ENCODE measurements around the gene WDFY4. TPM values are rescaled to one million over a fixed set of nuclear protein-coding genes. Genes with fewer than 3 reads are reported as not detected.

The WDFY4 gene
- total RNA-seq, 1 experiment from 2014 or later = not detected

DNA sequence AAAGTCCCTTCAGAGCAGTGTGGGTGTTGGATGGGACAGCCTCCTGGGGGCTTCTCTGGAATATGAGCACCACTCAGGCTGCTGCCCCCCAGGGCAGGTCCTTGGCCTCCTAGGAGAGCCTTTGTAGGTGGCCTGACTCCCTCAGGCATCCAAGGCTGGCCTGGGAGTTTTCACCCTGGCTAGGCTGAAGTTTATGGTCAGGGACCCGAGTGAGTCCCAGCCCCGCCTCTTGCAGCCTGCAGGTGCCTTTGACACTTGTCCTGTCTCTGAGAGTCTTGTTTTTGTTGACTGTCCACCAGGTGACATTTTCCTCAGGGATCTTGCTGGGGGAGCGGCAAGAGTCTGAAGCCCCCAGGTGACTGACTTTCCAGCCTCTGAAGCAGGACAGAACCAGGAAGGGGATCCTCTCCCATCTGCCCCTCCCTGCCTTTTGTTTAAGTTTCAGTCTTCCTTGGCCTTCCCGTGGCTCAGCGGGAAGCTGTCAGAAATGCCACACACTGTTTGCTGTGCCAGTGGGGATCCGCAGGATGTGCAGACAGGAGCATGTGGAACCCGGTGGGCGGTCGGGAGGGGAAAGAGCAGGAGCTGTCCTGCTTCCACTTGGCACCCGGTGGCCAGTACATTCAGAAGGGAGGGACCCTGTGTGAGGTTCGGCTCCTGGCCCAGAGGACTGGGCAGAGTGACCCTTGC is 195.5 kb downstream of the WDFY4 start:
- DNase-seq = no peak
- Histone ChIP-seq H3K23me2 (ENCODE audit: insufficient read length, low read depth, low read length, poor library complexity, severe bottlenecking) (no peaks in the 10 kb centered on the region), H4K91ac (ENCODE audit: insufficient read length, low read depth, low read length) (no peak overlapping the region), H3K56ac (ENCODE audit: insufficient read length, low read depth, low read length) (no peak overlapping the region), H3K79me2 (ENCODE audit: insufficient read depth, low read length) (no peaks in the 10 kb centered on the region), H3K79me1 (ENCODE audit: insufficient read depth, low read depth, low read length, poor library complexity, severe bottlenecking) (no peaks in the 10 kb centered on the region), H3K9ac (ENCODE audit: extremely low read depth, insufficient read length, low read length) (no peak overlapping the region), H3K23ac (ENCODE audit: insufficient read length, low read depth, low read length) (no peak overlapping the region), H2BK120ac (ENCODE audit: low read depth, low read length, poor library complexity, severe bottlenecking) (no peak overlapping the region), H2BK5ac (ENCODE audit: insufficient read length, low read length) (no peak overlapping the region), H3K4me1 (ENCODE audit: insufficient read depth, low read length) (peaks cover 3% of the 10 kb centered on the region; the same call in 1 of the 2 replicates), H3K14ac (ENCODE audit: insufficient read depth, low read length) (peak overlapping the region; percentile 28; the same call in 1 of the 2 replicates), H3K18ac (ENCODE audit: insufficient read length, low read depth, low read length) (no peak overlapping the region), H2BK12ac (ENCODE audit: insufficient read length, low read depth, low read length) (no peak overlapping the region), H3K9me3 (ENCODE audit: control insufficient read depth, low read depth, low read length) (no peaks in the 10 kb centered on the region), H2AFZ (ENCODE audit: low read length) (no peak overlapping the region), H3K4ac (ENCODE audit: low read depth, low read length) (no peak overlapping the region), H3T11ph (ENCODE audit: low read length) (no peak overlapping the region), H4K8ac (replicated peaks; ENCODE audit: insufficient read length, low read depth, low read length) (no peak overlapping the region), H4K20me1 (ENCODE audit: control insufficient read depth, insufficient read depth, insufficient read length) (no peaks in the 10 kb centered on the region), H3K27ac (ENCODE audit: insufficient read length, low read depth, low read length) (no peak overlapping the region), H3K27me3 (ENCODE audit: insufficient read depth, low read length) (no peaks in the 10 kb centered on the region; the same call in 1 of the 2 replicates), H3K4me2 (ENCODE audit: insufficient read depth, insufficient read length, low read length) (no peak overlapping the region), H2BK15ac (ENCODE audit: low read depth, low read length) (no peak overlapping the region), H4K5ac (ENCODE audit: insufficient read length, low read depth, low read length) (no peak overlapping the region), H2AK5ac (ENCODE audit: insufficient read length, low read length) (no peak overlapping the region), H2BK20ac (ENCODE audit: low read depth, low read length, poor library complexity, severe bottlenecking) (no peak overlapping the region)
- peaks cover 3 to 9% of the 10 kb centered on the region in 2 experiments; a peak in 3 of 4 replicates for H3K4me1 Mint-ChIP-seq
- no peak overlapping the region for H3K27ac Mint-ChIP-seq
- TF ChIP-seq, protein P1, sequence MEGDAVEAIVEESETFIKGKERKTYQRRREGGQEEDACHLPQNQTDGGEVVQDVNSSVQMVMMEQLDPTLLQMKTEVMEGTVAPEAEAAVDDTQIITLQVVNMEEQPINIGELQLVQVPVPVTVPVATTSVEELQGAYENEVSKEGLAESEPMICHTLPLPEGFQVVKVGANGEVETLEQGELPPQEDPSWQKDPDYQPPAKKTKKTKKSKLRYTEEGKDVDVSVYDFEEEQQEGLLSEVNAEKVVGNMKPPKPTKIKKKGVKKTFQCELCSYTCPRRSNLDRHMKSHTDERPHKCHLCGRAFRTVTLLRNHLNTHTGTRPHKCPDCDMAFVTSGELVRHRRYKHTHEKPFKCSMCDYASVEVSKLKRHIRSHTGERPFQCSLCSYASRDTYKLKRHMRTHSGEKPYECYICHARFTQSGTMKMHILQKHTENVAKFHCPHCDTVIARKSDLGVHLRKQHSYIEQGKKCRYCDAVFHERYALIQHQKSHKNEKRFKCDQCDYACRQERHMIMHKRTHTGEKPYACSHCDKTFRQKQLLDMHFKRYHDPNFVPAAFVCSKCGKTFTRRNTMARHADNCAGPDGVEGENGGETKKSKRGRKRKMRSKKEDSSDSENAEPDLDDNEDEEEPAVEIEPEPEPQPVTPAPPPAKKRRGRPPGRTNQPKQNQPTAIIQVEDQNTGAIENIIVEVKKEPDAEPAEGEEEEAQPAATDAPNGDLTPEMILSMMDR (conservative IDR thresholded peaks at IDR 0.05) = no peak
- no peaks in the 10 kb centered on the region; the same call in none of the 2 replicates for H3K27me3 Mint-ChIP-seq (ENCODE audit: low read depth)
- no peaks in the 10 kb centered on the region; a peak in 2 of 7 replicates for H3K36me3 Mint-ChIP-seq (ENCODE audit: insufficient read depth in 1 of 3, low read depth in 3 of 3)
- H3K9me3 Mint-ChIP-seq = peaks cover 0 to 4% of the 10 kb centered on the region in 2 experiments; a peak in 2 of 5 replicates
- WGBS (ENCODE audit: extremely low coverage, insufficient read length, low lambda C conversion rate) = no CpG with 5 or more reads among the region's 11 CpGs
- no peak overlapping the region for H3K4me3 Mint-ChIP-seq

All from H9 (cell line).